GM19238 (cell line): ENCODE results near the gene UBE2J1.

ENCODE experiments used
- DNase-seq: peaks from one replicate; pipeline ENCODE4 v3.0.0; 2011; ENCODE audit warnings: low spot score; ENCODE audit not compliant: insufficient read length

UBE2J1 gene

DNA sequence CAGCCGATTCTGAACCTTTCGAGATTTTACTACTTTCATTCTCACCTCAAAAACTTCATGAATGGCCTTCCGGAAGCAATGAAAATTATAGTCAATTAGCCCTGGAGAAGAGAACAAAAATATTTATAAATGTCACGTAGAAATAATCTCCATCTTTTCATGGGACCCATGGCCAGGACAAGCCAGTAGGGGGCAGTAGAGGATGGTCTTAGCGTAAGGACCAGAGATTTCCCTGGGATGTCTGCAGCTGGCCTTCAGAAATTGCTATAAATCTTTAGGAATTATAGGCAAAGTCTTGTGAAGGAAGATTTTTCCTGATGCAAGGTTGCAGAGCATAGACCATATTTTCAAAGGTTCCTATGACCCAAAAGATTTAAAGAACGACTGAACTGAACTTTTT, 15.6 kb upstream of the UBE2J1 start:
- no peak for DNase-seq

DNA sequence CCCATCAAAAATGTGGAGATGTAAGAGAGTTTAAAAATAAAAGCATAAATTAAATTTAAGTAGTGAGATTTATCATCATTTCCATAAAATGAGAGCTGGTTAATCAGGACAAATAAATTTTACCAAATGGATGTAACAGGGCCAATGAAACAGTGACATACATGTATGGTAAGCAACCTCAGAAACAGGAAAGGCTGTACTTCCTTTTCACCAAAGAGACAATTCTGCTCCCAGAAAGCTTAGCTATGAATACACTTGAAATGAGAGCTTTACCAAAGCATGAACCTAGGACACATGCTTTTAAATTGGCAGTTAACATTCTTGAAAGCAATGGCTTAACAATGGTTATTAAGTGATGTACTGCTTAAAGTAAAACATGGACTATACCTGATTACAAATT, 12.1 kb upstream of the UBE2J1 start:
- DNase-seq = no peak

DNA sequence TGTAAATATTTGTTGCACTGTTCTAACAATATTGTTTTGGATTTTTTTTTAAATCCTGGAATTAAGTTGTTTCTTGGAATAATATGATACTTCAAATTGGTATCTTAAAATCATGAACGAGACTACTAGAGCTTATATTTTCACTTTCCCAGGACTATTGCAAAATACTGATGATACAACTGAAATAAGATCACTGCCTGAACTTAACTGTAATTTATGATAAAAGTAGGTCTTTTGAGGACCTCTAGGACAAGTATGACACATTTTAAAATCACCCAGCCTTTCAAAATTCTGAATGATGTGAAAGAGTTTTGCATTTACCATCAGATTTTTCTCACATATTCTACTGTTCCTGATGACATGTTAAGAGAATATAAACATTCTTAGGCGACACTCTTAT, 8.6 kb upstream of the UBE2J1 start:
- no peak for DNase-seq

DNA sequence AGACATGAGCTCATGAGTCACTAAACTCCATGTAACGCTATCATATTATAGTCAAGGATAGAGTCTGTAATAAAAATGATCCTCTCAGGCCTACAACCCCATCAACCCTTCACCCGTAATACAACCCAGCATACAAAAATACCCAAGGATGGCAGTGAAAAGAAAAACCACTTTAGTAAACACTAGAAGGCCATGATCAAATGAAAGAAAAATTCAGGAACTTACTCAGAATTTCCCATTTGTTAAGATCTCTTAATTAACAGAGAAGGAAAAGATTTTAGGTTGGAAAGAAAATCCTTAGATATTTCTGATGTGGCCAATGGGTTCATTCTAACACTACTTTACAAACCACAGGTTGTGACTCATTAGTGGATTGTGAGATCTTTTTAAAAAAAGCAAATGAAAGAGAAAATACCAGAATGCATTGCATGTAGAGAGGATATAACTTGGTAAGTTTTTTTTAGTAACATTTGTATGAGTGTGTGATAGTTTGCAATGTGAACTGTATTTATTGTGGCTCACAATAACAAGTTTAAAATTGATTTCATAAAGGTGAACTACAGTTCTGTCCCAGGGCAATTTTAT, 8.0 kb upstream of the UBE2J1 start:
- no peak for DNase-seq

DNA sequence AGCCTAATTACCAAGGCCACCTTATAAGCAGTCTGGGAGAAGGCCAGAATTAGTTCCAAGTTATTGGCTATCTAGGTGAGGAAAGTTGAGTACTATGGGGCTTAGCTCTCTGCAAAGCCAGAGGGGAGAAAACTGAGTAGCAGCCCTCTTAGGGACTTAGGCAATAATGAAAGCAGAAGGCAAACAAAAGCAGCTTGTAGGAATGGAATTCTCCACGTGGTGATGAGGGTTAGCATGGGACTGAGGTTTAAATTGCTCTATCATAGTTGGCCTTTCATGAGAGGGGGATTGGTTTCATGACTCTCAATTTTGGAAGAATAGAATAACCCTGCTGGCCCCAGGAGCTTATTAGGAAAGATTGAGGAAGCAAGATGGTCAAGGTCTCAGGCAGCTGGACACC, 7.0 kb upstream of the UBE2J1 start:
- no peak for DNase-seq

DNA sequence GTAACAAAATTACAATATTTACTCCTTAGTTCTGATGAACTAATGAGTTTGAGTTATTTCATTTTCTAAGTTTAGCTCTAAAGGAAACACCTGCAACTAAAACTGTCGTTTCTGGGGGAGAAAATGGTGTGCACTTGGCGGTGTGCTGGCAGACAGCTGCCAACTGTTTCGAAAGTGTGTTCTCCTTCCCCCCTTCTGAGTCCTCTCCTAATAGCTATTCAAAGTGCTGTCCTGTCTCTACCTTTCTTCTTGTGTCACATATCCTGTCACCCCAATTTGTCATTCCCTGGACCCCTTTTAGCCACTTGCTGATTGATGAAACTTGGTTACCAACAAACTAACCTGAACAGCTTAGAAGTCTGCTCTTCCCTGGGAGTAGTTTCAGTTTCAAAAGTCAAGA, 4.9 kb upstream of the UBE2J1 start:
- DNase-seq = no peak

DNA sequence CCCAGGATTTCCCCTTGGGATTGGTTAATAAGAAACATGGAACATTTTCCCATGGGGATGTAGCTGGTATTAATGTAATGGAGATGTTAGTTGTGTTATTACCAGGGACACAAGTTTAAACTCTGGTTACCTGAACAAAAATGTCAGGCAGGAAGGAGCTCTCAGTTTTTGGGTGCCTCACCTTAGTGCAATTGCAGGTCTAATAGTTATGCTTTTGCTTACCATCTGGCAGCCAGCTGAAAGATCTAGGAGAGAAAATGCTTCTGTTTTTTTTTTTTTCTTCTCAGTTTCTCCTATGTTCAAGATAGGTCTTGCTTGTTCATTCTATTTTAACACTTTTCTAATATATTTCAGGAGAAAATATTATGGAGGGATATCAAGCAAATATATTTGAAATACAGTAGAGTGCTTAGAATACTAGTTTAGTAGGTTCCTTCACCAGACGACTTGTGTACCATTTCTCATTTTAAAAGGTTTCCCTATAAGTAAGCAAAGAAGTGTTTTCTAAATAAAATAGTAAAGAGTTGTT, 4.2 kb upstream of the UBE2J1 start:
- DNase-seq = no peak

DNA sequence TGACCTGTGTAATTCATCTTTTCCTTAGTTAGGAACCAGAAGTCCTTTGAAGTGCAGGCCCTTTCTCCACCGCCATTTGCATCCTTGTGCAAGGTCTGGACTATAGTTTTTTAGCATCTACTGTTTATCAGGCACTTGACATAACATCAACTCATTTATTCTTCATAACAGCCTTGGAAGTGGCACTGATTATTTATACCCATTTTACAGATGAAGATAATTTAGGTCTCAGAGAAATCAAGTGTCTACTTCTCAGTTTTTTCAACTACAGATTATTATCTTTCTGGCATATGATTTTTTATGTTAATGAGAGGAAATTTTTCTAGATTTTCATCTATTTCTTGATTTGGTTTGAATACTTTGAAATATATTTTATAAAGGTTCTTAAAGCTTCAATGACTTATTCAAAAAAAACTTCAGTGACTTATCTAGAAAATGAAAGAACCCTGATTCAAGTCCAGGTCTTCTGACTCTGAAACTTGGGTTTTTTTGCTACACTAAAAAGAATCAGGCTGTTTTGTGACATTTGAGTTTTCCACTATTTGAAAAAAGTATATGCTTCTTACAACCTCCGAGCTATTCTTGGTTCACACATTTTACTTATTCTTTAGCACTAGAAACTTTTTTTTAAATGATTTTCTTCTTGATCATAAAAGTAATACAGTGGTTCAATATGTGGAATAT, 3.1 kb upstream of the UBE2J1 start:
- DNase-seq = no peak

DNA sequence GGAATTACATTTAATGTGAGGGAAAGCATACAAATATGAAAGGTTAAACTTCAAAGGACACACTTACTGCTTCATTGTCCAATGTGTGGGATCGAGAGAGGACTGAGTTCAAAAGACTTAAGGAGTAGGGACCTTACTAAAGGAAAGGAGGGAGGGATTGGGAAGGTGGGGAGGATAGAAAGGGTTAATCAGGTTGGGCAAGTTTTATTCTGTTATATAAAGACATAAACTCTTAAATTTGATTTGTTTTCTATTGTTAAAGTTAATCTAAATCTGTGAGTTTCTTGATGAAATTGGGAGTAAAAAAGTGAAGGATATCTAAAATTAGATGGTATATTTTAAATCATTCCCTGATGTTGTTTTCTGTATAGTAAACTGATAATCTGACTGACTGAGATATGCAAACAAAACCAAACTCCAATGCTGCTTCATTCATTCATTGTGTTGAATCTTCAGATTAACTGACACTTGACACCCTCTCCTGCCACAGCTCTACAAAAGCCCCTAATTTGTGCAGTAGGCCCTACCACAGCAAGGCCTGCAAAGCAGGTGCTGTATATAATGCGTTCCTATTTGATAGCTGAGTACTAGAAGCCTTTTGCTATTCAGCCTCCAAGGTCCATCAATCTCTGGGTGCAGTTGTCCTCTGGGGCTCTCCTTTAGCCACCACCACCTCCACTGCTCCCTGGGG, 1.3 kb upstream of the UBE2J1 start:
- no peak for DNase-seq

DNA sequence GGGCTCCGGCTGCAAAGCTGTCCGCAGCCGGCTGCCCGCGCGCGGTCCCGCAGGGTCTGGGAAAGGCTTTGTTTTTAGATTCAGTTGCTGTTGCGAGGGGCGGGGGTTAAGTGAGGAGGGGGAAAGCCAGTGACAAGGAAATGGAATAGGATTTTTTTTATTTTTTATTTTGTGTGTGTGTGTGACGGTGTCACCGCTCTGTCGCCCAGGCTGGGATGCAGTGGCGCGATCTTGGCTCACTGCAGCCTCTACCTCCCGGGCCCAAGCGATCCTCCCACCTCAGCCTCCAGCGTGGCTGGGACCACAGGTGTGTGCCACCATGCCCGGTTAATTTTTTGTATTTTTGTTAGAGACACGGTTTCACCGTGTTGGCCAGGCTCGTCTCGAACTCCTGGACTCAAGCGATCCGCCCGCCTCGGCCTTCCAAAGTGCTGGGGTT, 615 bp upstream of the UBE2J1 start:
- no peak for DNase-seq

DNA sequence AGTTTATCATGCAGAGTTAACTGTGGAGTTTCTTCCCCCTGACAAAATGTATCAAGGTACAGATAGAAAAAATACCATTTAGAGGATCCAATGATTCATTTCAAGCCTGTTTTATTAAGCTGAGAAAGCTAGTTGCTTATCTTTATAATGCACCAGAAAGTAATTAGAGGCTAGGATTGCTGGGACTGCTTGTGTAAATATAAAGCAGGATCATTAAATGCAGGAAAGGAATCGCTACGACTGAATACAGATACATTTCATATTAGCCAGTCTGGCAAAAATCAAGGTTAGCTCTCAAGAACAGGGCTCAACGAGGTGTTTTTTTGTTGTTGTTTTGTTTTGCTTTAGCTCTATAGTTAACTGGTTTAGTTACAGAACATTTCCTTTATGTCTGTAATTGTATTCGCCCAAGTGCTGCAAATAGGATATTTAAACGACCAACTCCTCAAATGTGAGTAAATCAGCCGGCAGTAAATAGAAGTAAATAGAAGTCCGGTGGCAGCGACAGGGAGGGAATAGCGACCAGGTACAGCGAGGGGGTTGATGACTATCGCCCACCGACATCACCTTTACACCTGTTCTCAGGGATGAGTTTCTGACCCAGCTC, 748 bp downstream of the UBE2J1 start:
- no peak for DNase-seq

DNA sequence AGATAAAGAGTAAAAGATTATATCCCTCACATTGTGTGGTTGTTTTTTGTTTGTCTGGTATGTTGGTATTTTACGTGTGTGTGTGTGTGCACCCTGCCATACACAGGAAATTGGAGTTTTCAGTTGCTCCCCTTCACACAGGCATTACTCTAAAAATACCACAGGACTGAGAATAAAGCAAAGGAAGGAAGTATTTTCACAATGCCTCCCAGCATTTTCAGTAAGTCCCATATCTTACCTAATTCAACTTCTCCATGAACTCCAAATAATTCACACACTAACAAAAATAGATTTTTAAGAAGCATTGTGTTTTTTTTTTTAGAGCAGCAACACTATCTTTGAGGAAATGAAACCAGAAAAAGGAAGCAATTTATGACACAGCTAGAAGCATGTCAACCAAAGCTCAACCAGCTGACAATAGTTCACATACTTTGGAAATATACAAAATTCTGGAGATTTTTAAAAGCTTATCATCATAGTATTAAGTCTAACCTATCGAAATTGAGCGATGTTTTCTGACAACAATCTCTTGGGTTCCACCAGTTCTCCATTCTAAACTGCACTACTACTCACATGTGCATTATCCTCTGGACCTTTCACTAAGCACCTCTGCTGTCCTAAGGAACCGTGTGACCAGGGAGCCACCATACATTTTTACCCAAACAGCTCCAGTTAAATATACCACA, 2.1 kb downstream of the UBE2J1 start:
- DNase-seq = no peak

DNA sequence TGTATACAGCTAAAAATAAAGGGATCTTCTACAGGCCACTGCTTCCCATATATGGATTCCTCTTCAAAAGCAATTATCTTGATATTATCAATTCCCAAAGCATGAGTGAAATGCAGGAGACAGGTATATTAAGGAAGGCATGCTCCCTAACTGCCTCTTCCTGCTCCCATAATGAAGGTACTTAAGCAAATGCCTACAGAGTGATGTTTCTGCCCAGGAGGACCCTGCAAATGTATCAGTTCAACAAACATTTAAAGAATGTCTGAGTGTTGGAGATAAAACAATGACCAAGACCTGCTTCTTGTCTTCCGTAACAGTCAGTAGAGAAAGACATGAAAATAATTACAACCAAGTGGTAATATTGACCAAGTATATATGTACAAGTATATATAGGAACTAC, 4.2 kb downstream of the UBE2J1 start:
- no peak for DNase-seq

DNA sequence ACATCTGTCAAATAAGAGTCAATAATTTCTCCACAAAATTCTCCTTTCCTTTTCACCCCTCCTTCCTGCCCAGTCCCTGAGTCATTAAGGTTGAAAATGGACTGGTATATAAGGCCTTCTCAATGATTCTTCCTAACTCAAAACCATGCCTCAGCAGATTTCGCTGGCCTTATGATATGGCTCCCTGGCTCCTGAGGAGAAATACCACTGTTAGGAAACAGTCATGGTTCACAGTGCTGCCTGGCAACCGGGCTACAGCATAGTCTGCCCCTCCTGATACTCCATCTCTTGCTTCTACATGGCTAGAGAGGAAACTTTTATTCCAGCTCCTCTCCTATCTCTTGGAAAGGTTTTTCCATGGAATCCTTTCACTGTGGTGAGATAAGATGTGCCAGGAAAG, 4.7 kb downstream of the UBE2J1 start:
- DNase-seq = no peak

DNA sequence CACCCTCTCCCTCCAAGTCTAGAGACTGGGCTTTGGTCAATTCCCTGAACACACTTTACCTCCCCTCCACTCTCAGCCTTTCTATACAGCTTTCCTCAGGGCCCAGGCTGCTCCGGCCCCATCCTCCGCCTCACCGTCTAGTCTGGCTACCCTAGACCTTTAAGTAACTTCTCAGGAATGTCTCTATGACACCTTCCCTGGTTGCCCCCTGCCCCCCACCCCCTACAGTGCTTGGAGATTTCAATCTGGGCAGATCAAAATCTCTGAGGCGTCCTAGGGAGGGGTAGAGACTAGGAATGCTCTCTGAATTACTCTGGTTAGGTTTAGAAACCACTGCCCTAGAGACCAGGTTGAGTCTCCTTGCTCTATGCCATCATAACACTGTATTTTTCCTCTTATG, 6.1 kb downstream of the UBE2J1 start:
- DNase-seq = no peak

DNA sequence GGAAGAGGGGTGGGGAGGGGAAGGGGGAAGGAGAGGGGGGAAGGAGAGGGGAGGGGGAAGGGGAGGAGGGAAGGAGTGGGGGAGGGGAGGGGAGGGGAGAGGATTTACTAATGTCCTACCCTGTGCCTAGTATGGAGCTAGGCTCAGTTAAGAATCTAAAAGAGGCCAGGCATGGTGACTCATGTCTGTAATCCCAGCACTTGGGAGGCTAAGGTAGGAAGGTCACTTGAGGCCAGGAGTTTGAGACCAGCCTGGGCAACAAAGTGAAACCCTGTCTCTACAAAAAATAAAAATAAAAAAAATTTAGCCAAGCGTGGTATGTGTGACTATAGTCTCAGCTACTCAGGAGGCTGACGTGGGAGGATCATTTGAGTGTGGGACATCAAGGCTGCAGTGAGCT, 13.0 kb downstream of the UBE2J1 start:
- no peak for DNase-seq

DNA sequence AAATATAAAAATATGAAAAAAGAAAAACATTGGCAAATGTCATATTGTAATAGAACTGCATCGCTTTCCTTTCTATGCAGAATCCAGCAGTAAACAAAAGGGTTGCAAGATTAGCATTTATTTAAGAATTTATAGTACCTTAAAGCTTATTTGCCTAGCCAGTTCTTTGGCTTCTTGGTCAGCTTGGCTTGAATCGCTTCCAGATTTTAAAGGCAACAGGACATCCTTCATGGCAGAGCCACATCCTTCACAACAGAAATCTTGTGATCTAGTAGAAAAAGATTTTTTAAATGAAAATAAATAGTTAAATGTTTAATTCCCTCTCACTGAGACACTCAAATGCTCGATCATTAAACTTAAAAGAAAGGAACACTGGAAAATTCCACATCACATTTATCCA, 17.4 kb downstream of the UBE2J1 start:
- DNase-seq = no peak

DNA sequence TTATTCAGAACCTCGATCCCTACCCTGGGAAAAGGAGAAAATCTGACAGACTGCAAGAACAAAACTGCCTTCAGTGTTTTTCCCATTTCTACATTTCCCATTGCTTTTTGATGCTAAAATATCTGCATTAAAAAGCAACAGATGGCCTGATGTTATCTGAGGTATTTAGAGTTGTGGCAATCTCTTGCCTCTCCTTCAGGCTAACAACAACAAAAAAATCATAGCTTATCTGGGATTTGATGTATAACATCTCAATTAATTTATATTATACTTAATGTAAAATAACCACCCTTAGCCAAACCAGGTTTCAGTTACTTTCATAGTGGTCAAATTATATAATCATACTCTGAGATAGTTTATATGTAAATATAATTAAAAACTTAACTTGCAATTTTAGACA, 21.6 kb downstream of the UBE2J1 start:
- no peak for DNase-seq

DNA sequence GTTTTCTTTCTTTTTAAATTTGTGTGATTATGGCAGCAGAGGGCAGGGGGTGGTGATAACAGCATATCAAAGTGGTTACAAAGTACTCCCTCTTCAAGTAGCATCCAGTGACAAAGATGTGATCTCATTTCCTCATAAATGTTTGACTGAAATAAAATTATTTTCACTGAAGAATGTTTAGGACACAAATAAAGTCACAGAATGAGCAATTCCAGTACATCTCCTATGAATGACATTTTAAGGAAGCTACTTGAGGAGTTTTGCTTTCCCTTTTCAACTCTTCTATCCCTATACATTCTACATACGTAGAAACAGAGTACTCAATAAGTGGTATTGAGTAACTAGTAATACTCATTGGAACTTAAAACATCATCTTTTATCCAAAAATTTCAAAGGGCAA, 23.5 kb downstream of the UBE2J1 start:
- DNase-seq = no peak

DNA sequence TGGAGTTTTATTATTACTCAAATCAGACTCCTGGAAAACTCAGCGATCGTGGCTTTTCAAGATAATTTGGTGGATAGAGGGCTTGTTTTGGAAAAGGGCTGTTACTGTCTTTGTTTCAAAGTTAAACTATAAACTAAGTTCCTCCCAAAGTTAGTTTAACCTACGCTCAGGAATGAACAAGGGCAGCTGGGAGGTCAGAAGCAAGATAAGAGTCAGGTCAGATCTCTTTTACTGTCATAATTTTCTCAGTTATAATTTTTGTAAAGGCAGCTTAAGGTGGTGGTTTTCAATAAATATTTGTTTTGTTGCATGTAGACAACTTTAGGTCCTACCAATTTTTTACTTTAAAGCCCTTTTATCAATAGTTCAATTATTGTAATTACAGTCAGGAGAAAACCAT, 28.2 kb downstream of the UBE2J1 start:
- no peak for DNase-seq

DNA sequence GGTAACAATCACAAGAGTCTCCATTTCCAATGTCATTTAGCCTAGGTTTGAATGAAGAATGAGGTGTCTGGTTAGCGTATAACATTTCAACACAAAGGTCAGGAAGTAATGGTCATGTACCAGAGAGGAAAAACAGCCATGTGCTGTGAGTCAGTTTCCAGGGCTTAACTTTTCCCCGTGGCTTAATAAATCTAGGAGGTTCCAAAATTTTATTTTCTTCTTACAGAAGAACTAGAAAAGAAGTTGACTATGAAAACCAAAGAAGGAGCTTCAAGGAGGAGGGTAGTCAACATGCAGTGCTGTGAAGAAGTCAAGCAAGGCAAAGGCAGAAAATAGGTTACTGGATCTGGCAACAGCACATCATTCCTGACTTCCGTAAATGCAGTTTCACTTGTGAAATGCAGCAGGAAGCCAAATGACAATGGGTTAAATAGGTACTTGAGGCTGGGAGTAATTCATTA, 29.0 kb downstream of the UBE2J1 start:
- no peak for DNase-seq
